NCI-H1092 (cell line): ENCODE results near the gene CDK14.
"Not testable (repeated sequence)": the region's sequence is repeated elsewhere in the genome, so short reads cannot be mapped to it uniquely, and the experiment has no call there.

ENCODE experiments used
- DNase-seq: peaks from one replicate; lab custom pipeline; 2025; lab: John Stamatoyannopoulos, UW

Gene CDK14

GRCh38 chr7:90897961-90898469 is 301.9 kb downstream of the CDK14 start:
- no peak for DNase-seq

GRCh38 chr7:90900628-90901356 is 304.7 kb downstream of the CDK14 start:
- DNase-seq, result no peak

- DNase-seq, result no peak
Measured at GRCh38 chr7:90903841-90904240, 307.7 kb downstream of the CDK14 start.

- no peak for DNase-seq
Measured at GRCh38 chr7:90910136-90910535, 314.0 kb downstream of the CDK14 start.

- DNase-seq, result no peak
Measured at GRCh38 chr7:90916319-90916718, 320.2 kb downstream of the CDK14 start.

- DNase-seq, result no peak
Measured at GRCh38 chr7:90917539-90917938, 321.4 kb downstream of the CDK14 start.

GRCh38 chr7:90918303-90918702 is 322.2 kb downstream of the CDK14 start:
- DNase-seq, result no peak

- DNase-seq, result no peak
Measured at GRCh38 chr7:90919816-90920215, 323.7 kb downstream of the CDK14 start.

- no peak for DNase-seq
Measured at GRCh38 chr7:90920336-90920735, 324.2 kb downstream of the CDK14 start.

- DNase-seq, result no peak
Measured at GRCh38 chr7:90923541-90923997, 327.4 kb downstream of the CDK14 start.

GRCh38 chr7:90928700-90929424 is 332.7 kb downstream of the CDK14 start:
- DNase-seq, result not testable (repeated sequence)

GRCh38 chr7:90931986-90932916 is 336.1 kb downstream of the CDK14 start:
- DNase-seq, result peak; percentile 38

- DNase-seq, result no peak
Measured at GRCh38 chr7:90933041-90933440, 336.9 kb downstream of the CDK14 start.

- no peak for DNase-seq
Measured at GRCh38 chr7:90933984-90934383, 337.9 kb downstream of the CDK14 start.

- DNase-seq, result no peak
Measured at GRCh38 chr7:90938371-90938770, 342.2 kb downstream of the CDK14 start.

- DNase-seq, result no peak
Measured at GRCh38 chr7:90939666-90940065, 343.5 kb downstream of the CDK14 start.

GRCh38 chr7:90944021-90944420 is 347.9 kb downstream of the CDK14 start:
- no peak for DNase-seq

GRCh38 chr7:90945104-90945787 is 349.1 kb downstream of the CDK14 start:
- DNase-seq, result no peak

- no peak for DNase-seq
Measured at GRCh38 chr7:90946730-90947501, 350.8 kb downstream of the CDK14 start.

- DNase-seq, result no peak
Measured at GRCh38 chr7:90948085-90948484, 352.0 kb downstream of the CDK14 start.

- DNase-seq, result no peak
Measured at GRCh38 chr7:90951229-90951628, 355.1 kb downstream of the CDK14 start.
